ENCODE results near the gene PALS2.

The PALS2 gene

DNA sequence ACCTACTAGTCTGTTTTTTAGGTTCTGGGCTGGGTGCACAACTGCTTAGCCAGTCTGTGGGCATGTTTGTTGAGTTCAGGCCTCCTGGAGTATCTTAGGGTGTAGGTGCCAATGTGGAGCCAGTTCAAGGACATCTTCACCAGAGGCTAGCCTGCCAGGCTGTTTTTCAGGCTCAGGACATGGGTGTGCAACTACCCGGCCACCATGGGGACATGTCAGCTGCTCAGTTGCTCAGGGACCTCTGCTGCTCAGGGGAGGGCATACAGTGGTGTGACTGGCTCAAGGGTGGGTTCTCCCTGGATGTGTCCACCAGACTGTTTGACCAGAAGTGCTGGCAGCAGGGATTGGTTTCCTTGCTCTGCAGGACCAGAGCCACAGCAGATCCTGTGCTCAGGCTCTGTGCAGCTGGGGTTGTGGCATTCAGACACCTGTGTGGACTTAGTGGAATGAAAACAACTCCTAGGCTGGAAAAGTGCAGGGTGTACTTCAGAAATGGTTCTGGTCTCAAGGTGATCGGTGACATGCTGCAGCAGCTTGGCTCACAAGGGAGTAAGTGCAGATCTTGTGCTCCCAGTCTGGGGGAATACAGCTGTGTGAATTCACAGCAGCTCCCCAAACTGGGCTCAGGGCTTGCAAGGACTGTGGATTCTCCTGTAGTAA lies 44.8 kb downstream of the PALS2 start:
- H3K9ac ChIP-seq (ENCODE audit: low read depth, low read length) = no peak overlapping the region
- H3K4me3 ChIP-seq (ENCODE audit: low read depth, low read length) = no peak overlapping the region
- H3K4me1 ChIP-seq (ENCODE audit: control insufficient read depth, insufficient read depth, low read length) = peaks cover 31% of the 10 kb centered on the region

DNA sequence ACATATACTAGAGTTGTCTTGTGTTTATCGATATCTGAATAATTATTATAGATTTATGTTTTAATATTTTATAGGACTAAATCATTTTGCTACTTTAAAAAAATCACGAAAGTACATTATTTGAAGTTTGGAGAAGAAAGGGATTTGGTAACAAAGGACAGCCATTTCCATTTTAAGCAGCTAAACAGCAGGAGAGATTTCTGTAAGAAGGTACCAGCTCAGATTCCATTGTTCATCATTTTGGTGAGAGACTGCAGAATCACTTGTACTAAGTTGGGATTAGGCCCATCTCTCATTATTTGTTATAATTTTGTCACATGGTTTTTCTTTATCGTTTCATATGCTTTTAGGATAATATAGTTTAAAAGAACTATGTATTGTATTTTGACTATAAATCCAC lies 46.7 kb downstream of the PALS2 start:
- Histone ChIP-seq H3K4me3 (ENCODE audit: low read depth, low read length) (no peak overlapping the region), H3K27me3 (ENCODE audit: control insufficient read depth, insufficient read depth, low read length) (no peaks in the 10 kb centered on the region), H3K9ac (ENCODE audit: low read depth, low read length) (no peak overlapping the region), H3K9me3 (ENCODE audit: control insufficient read depth, insufficient read depth, low read length) (no peaks in the 10 kb centered on the region), H3K36me3 (ENCODE audit: control insufficient read depth, insufficient read depth, low read length) (no peaks in the 10 kb centered on the region), H3K4me1 (ENCODE audit: control insufficient read depth, insufficient read depth, low read length) (peaks cover 38% of the 10 kb centered on the region), H3K27ac (ENCODE audit: low read depth, low read length) (no peak overlapping the region)

More for the DNA sequence above, 44.8 kb downstream of the PALS2 start:
- H3K36me3 ChIP-seq (ENCODE audit: control insufficient read depth, insufficient read depth, low read length) = no peaks in the 10 kb centered on the region
- no peaks in the 10 kb centered on the region for H3K9me3 ChIP-seq (ENCODE audit: control insufficient read depth, insufficient read depth, low read length)
- no peak overlapping the region for H3K27ac ChIP-seq (ENCODE audit: low read depth, low read length)
- no peaks in the 10 kb centered on the region for H3K27me3 ChIP-seq (ENCODE audit: control insufficient read depth, insufficient read depth, low read length)

DNA sequence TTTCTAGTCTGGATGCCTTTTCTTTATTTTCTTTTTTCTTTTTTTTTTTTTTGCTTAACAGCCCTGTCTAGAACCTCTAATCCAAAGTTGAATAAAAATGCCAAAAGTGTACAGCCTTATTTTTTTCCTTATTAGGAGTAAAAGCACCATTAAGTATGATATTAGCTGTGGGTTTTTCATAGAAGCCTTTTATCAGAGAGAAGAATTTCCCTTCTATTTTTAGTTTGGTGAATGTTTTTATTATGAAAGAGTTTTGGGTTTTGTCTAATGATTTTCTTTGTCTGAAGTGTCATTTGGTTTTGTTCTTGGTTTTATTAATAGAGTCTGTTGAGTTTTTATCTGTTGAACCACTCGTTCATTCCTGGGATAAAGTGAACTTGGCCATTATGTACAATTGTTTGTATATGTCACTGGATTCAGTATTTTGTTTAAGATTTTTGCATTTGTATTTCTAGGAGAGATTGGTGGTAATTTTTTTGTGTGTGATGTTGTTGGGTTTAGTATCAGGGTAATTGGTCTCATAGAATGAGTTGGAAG lies 49.5 kb downstream of the PALS2 start:
- H3K9me3 ChIP-seq (ENCODE audit: control insufficient read depth, insufficient read depth, low read length) = no peaks in the 10 kb centered on the region
- 0 out of 2 replicates have a peak, but pooled peaks cover 2% of the 10 kb centered on the region for H3K36me3 ChIP-seq (ENCODE audit: control insufficient read depth, insufficient read depth, low read length)
- H3K9ac ChIP-seq (ENCODE audit: low read depth, low read length) = no peak overlapping the region
- peaks cover 32% of the 10 kb centered on the region for H3K4me1 ChIP-seq (ENCODE audit: control insufficient read depth, insufficient read depth, low read length)
- no peak overlapping the region for H3K4me3 ChIP-seq (ENCODE audit: low read depth, low read length)
- no peak overlapping the region for H3K27ac ChIP-seq (ENCODE audit: low read depth, low read length)
- H3K27me3 ChIP-seq (ENCODE audit: control insufficient read depth, insufficient read depth, low read length) = no peaks in the 10 kb centered on the region
